Neural progenitor cell (in vitro differentiated cells): ENCODE measurements around the gene FAM234A.

Source experiments
- CTCF ChIP-seq: fragments of 200-600 bp; sonication (generic); IDR thresholded peaks from 2 replicates; pipeline ENCODE4 v1.5.1; 2017; ENCODE audit warnings: antibody characterized with exemption, mild to moderate bottlenecking
- EZH2 ChIP-seq: fragments of 200-600 bp; sonication (generic); IDR thresholded peaks from 2 replicates; pipeline ENCODE4 v1.6.1; 2017; ENCODE audit warnings: antibody characterized with exemption, mild to moderate bottlenecking, moderate library complexity

- TF ChIP-seq CTCF (no peak), EZH2 (no peak)
These were observed 79.7 kb downstream of the FAM234A start for GRCh38 chr16:314351-314750.
